ENCODE measurements around the gene SLC25A23. TPM values are rescaled to one million over a fixed set of nuclear protein-coding genes. Genes with fewer than 3 reads are reported as not detected.

The SLC25A23 gene
- polyA plus RNA-seq, 1 of the 3 experiments (the other 2 are of a cell fraction), result 10.9 TPM

- POLR2A ChIA-PET, result no interaction called here
- CTCF ChIA-PET, result no interaction called here
- DNase-seq, result no peak
Observed at GRCh38 chr19:6484230-6484629, 24.6 kb upstream of the SLC25A23 start.

More at GRCh38 chr19:6484230-6484629, 24.6 kb upstream of the SLC25A23 start:
- Histone ChIP-seq H3K27me3 (ENCODE audit: insufficient read depth) (no peaks in the 10 kb centered on the region; the same call in 1 of the 2 replicates), H3K4me2 (no peak overlapping the region), H3K9me2 (no peaks in the 10 kb centered on the region), H4K20me1 (ENCODE audit: insufficient read depth) (no peaks in the 10 kb centered on the region), H3K36me3 (replicated peaks in 1 of 2; ENCODE audit: control insufficient read depth in 1 of 2, insufficient read depth in 2 of 2, low read length in 1 of 2) (no peaks in the 10 kb centered on the region), H3K79me2 (ENCODE audit: insufficient read depth) (no peaks in the 10 kb centered on the region), H2AFZ (ENCODE audit: low read depth) (no peak overlapping the region), H3K4me1 (ENCODE audit: control insufficient read depth in 1 of 2, insufficient read depth in 2 of 2, low read depth in 1 of 2, low read length in 1 of 2) (no peaks in the 10 kb centered on the region; a peak in 1 of 4 replicates), H3K9ac (no peak overlapping the region), H3K4me3 (ENCODE audit: low read depth in 2 of 2, low read length in 1 of 2) (no peak overlapping the region), H3K27ac (ENCODE audit: low read depth in 2 of 2, low read length in 1 of 2) (no peak overlapping the region), H3K9me3 (no peaks in the 10 kb centered on the region), H3F3A (replicated peaks; ENCODE audit: insufficient read depth) (no peaks in the 10 kb centered on the region)
- 63% methylated on average over 8 of the region's 8 CpGs for WGBS (ENCODE audit: low lambda C conversion rate)
- TF ChIP-seq PBX3 (IDR thresholded peaks at IDR 0.05), result no peak
- TF ChIP-seq MAX (IDR thresholded peaks at IDR 0.05; ENCODE audit: low read depth), result no peak
- no peak for TF ChIP-seq SMC3 (IDR thresholded peaks at IDR 0.05; ENCODE audit: low read depth, low read length)
- no peak for TF ChIP-seq RAD21 (IDR thresholded peaks at IDR 0.05; ENCODE audit: low read length)
- TF ChIP-seq CTCF (IDR thresholded peaks at IDR 0.05), result no peak
- TF ChIP-seq ZBTB33 (IDR thresholded peaks at IDR 0.05; ENCODE audit: borderline replicate concordance, low read depth), result no peak
- no peak for TF ChIP-seq USF2 (IDR thresholded peaks at IDR 0.05; ENCODE audit: borderline replicate concordance, low read depth, low read length)
- no peak for TF ChIP-seq REST (IDR thresholded peaks at IDR 0.05; ENCODE audit: low read depth, low read length)
- no peak for TF ChIP-seq EZH2phosphoT487 (IDR thresholded peaks at IDR 0.05; ENCODE audit: borderline replicate concordance, low read depth)
- no peak for TF ChIP-seq MXI1 (IDR thresholded peaks at IDR 0.05; ENCODE audit: low read depth, low read length)
- TF ChIP-seq GATA2 (CRISPR knock-in tag; IDR thresholded peaks at IDR 0.05), result no peak
- TF ChIP-seq EP300 (IDR thresholded peaks at IDR 0.05; ENCODE audit: borderline replicate concordance in 1 of 2, low read depth in 1 of 2, low read length in 1 of 2), result no peak
- TF ChIP-seq YY1 (IDR thresholded peaks at IDR 0.05; ENCODE audit: low read depth), result no peak
